ENCODE measurements around the gene LRFN2.

LRFN2 gene

DNA sequence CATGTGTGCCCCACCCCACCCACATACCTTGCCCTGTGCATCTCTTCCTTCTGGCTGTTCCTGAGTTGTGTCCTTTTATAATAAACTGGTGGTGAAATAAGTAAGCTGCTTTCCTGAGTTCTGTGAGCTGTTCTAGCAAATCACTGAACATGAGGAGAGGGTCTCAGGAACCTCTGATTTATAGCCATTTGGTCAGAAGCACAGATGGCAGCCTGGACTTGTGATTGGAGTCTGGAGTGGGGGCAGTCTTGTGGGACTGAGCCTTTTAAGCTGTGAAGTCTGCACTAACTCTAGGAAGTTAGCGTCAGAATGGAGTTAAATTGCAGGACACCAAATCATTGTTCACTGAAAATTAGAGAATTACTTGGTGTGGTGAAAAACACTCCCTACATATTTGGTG lies 245.4 kb downstream of the LRFN2 start:
- peak; percentile 62 for DNase-seq
